HG03280 (cell line): ENCODE data around the gene SLC14A1.

Experiments used
- ATAC-seq: cut with Tn5 transposase; IDR thresholded peaks from one replicate; pipeline ENCODE4 v1.9.1; 2021; ENCODE audit warnings: mild to moderate bottlenecking, moderate library complexity; ENCODE audit not compliant: unreplicated experiment

Gene SLC14A1

DNA sequence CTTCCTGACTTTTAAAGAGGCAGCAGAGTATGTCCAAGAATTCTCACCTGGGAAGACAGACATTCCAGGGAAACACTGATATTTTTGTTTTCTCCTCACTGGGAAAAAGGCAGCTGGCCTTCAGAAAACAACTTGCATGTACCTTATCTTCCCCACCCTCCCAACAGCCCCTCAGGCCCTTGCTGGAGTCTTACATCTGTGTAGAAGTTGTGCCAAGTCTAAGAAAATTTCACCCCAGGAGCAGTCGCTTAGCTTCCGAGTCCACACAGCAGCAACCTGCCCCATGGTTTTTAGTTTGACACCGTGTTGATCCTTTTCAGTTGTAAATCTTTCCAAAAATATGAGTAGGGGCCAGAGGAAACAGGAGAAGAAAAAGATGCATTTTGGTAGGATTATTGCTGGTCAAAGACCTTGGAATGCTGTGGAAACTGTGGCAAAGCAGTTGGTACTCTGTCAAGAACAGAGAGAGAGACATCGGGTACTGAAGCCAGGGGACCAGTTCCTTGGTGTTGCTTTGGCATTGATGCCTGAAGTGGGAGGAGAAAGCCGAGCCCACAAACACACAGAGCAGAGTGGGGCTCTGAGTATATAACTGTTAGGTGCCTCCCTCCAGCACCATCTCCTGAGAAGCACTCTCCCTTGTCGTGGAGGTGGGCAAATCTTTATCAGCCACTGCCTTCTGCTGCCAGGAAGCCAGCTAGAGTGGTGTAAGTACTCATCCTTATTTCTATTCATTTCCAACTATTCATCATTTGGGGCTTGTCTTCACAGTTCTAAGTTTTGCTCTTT, at the start of gene SLC14A1:
TSS of gene SLC14A1 (plus strand) at position 615 of the 789 bp plus-strand sequence. CDS start 6,140 bp downstream, outside the sequence.
- no peak for ATAC-seq

GRCh38 chr18:45677276-45677807, 46.6 kb upstream of the SLC14A1 start:
- ATAC-seq, result no peak

- no peak for ATAC-seq
Measured at GRCh38 chr18:45678441-45678840, 45.5 kb upstream of the SLC14A1 start.

DNA sequence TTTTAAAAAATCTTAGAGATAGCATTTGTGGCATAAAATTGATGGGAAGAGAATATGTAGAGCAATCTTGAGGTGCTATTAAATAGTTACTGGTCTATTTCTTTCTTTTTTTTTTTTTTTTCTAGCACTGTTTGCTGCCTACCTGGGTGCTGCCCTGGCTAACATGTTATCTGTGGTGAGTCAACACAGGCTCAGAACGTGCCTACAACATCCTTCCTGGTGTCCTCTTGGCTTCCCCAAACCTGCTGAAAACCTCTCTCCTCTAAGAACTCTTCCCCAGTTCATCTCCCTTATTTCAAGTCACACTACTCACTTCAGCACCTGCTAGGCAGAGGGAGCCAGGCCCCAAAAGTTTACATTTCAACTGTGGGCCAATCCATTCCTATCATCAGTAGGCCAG, 45.1 kb upstream of the SLC14A1 start:
- ATAC-seq, result no peak

DNA sequence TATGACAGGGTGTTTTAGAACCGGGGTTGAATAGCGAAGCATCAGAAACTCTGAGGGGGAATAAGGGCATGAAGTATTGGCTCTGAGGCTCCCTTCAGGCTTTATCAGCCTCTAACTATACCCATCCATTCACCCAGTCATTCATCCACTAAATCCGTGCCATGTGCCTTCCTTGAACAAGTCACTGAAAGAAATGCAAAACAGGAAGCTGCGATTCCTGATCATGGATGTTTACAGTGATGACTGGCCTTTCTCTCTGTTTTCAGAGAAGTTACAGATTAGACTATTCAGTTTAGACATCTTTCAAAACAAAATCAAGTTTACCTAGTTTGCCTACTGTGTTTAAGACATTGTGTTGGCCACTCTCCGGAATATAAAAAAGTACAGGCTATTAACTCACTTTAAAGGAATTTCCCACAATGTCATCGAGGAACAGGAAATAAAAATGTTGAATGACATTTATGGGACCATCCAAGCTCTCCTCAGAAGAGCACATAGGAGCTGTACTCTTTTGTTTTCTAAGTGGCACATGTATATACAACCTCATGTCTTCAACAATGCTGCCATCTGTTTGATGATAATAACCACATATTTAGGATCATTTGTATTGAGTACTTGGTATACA, 43.8 kb upstream of the SLC14A1 start:
- ATAC-seq, result no peak

- no peak for ATAC-seq
Measured at GRCh38 chr18:45682181-45682580, 41.8 kb upstream of the SLC14A1 start.

- no peak for ATAC-seq
Measured at GRCh38 chr18:45684341-45685115, 39.5 kb upstream of the SLC14A1 start.

DNA sequence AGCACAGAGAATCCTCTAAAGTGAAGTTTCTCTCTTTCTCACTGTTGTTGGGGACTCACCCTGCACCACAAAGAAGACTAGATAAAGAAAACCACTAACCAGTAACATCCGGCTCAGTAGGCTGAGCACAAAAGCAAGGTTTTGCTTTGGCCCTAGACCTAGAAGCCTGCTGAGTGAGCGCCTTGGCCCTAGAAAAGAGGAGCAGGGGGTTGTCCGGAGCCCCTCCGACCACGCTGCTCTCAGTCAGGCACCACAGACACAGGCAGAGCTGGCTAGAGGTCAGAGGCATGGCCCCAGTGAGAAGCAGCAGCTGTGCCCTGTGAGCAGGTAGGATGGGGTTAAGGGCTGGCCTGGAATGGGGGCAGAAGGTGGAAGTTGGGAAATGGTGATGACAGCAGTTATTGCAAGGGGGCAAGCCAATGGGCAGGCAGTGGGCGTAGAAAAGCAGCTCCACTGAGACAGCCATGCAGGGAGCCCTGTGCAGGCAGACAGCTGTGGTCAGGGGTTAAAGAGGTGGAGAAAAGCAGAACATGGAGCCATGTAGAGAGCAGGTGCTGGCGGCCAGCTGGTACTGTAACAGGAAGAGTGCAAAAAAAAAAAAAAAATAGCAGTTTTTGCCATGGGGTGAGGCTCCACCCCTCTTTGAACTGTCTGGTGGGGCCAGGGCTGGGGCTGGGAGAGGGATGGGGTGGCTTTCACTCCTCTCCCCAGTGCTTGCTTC, 36.9 kb upstream of the SLC14A1 start:
- peak; percentile 83 for ATAC-seq

GRCh38 chr18:45687621-45688020, 36.4 kb upstream of the SLC14A1 start:
- ATAC-seq, result peak; percentile 32

DNA sequence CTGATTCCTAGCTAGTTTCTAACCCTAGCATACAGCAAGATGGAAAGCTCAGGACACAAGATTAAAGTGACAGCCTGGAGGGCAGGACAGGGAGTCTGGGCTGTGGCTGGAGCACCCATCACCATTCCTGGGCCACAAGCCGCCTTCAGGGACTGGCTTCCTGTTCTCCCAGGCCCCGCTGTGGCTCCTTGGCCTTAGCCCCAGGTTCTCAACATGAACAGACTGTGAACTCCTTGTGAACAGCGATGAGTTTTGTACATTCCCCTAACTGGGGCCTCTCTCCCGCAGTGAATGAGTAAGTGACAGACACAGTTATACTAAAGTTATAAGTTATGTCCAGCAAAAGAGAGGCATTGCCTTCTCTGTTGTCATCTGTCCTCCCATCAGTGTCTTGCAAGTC, 35.9 kb upstream of the SLC14A1 start:
- no peak for ATAC-seq

GRCh38 chr18:45688833-45689232, 35.1 kb upstream of the SLC14A1 start:
- no peak for ATAC-seq

DNA sequence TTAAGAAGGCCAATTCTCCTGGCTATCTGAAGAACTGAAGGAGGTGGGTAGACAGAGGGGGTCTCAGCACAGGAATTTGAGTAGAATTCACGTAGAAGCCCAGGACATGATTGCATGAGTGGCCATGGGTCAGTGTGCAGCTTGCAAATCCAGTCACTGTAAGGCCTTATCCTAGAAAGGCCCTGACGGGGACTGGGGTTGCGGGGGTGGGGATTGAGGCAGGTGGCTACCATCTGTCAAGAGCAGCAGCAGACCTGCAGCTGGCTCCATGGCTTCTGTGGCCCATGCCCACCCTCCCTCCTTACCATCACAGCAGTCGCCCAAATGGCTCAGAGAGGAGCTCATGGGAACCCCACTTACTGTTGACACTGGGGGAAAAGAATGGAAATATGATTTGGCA, 34.6 kb upstream of the SLC14A1 start:
- ATAC-seq, result no peak

DNA sequence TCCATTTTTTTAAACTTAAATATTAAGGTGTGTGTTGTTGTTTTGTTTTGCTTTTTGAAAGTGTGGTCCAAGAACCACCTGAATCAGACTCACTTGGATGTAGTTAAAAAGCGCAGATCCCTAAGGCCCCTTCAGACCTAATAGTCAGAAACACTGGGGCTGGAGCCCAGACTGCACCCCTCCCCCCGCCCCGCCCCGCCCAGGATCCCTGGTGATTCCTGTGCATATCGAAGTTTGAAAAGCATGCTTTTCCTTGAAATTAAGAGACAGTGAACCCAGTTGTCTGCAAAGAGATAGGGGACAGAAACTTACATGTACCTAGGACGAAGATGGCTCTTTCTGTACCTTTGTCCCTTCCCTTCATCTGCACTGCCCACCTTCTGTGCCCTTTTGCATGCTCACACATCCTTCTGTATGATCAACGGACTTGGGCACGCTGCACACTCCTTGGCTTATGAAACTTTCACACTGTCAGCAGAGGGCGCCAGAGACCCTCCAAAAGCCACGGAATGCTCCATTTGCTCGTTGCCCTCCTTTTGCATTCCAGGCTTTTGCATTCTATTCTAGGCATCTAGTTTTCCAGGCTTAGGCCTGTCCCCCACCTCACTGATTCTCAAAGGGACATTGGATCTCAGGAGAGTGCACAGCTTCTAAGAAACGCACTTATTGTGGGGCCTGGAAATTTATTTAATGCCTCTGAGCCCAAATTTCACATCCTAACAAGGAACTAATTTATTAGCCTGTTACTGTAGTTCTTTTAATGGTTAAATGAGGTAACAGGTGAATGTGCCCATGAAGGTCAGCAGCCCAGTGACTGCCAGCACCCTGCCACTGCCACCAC, 32.8 kb upstream of the SLC14A1 start:
- no peak for ATAC-seq

GRCh38 chr18:45691816-45692179, 32.2 kb upstream of the SLC14A1 start:
- ATAC-seq, result no peak

DNA sequence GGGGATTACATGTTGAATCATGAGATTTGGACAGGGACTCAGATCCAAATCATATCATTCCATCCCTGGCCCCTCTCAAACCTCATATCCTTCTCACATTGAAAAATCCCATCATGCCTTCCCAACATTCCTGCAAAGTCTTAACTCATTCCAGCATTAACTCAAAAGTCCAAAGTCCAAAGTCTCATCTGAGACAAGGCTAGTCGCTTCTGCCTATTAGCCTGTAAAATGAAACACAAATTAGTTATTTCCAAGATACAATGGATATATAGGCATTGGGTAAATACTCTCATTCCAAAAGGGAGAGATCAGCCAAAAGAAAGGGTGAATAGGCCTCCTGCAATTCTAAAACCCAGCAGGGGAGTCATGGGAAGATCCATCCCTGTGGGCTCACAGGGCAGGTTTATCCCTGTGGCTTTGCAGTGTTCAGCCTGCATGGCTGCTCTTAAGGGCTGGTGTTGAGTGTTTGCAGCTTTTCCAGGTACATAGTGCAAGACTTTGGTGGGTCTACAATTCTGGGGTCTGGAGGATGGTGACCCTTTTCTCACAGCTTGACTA, 21.2 kb upstream of the SLC14A1 start:
- ATAC-seq, result no peak

DNA sequence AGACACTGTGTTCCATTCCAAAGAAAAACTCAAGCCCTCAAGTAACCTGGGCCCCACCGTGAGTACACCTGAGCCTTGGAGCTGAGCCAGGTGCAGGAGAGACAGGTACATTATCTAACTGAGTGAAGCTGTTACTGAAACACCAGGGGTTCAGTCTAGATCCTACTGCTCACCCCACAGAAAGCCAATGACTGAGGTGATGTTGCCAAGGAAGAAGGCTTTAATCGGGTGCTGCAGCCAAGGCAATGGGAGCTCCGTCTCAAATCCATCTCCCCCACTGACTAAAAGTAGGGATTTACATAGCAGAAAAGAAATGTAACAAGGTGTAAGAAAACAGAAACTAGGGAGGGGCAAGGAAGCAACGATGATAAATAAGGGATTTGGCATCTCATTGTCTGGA, 15.2 kb upstream of the SLC14A1 start:
- no peak for ATAC-seq

GRCh38 chr18:45712061-45712460, 11.9 kb upstream of the SLC14A1 start:
- ATAC-seq, result no peak

DNA sequence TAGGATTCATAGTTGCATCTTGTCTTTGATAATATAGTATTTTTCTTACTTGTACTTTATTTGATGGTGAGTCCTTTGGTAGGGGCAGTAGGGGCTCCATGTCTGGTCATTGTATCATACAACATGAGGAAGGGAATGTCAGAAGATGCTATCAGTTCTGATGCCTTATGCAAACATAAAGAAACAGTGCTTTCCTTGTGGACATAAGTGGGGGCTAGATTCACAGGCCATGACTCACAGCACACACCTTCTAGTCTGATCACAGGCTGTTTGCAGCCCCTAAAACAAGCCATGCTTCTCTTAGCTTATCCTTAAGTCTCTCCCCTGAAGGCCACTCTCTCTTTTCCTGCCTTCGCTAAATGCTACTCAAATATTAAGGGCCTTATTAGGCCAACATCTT, 10.7 kb upstream of the SLC14A1 start:
- no peak for ATAC-seq

DNA sequence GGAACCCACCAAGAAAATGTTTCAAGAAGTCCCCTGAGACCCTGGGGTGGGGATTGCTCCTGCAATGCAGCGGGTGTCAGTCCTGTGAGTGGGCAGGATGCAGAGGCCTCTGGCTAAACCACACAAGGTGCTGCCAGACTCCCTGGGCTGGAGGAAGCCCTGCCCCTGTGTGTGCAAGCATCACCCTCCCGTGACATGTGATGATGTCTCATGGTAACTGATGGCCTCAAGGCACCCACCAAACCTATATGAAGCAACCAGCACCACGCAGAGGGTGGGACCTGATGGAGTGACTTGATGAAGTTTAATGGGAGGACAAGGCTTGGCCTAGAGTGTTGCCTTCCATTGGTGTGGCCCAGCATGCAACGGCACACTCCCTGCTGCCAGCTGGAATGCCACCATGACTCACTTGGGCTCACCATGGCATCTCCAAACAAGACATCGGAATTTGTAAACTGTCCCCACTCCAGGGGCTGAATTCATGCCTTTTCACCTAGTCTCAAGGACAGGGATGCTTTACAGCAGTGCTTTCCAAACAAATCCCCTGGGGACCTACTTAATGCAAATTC, 8.7 kb upstream of the SLC14A1 start:
- ATAC-seq, result no peak
